ENCODE data around the gene HERC5.

The HERC5 gene

GRCh38 chr4:88489100-88489761 lies 32.3 kb downstream of the HERC5 start:
- no peak overlapping the region for H3K56ac ChIP-seq (ENCODE audit: low read length)
- H3K18ac ChIP-seq (ENCODE audit: low read length): no peak overlapping the region
- H3K23ac ChIP-seq (ENCODE audit: low read length): no peak overlapping the region
- H3K79me2 ChIP-seq (ENCODE audit: control insufficient read depth, insufficient read depth, low read length): no peaks in the 10 kb centered on the region
- H3K4me3 ChIP-seq (ENCODE audit: low read length): no peak overlapping the region
- H3K9ac ChIP-seq (ENCODE audit: low read length): no peak overlapping the region
- H4K5ac ChIP-seq (ENCODE audit: low read length): no peak overlapping the region
- no peak overlapping the region for H2BK15ac ChIP-seq (replicated peaks; ENCODE audit: low read depth)
- H2BK5ac ChIP-seq (ENCODE audit: low read length): no peak overlapping the region
- WGBS (ENCODE audit: extremely low coverage, insufficient coverage, low lambda C conversion rate): no CpG with 5 or more reads among the region's 4 CpGs
- no peak overlapping the region for H3K4ac ChIP-seq (ENCODE audit: low read depth, low read length)
- H3K79me1 ChIP-seq (ENCODE audit: low read length): no peaks in the 10 kb centered on the region
- H2BK120ac ChIP-seq (ENCODE audit: low read depth, low read length): no peak overlapping the region
- H3K4me1 ChIP-seq (ENCODE audit: control insufficient read depth, low read depth, low read length): no peaks in the 10 kb centered on the region
- H3K36me3 ChIP-seq (ENCODE audit: control insufficient read depth, insufficient read depth, low read length): no peaks in the 10 kb centered on the region
- DNase-seq: no peak
- H3K27ac ChIP-seq (ENCODE audit: low read depth, low read length): no peak overlapping the region
- no peaks in the 10 kb centered on the region for H3K27me3 ChIP-seq (ENCODE audit: insufficient read depth, low read length, poor library complexity)
- no peak overlapping the region for H4K8ac ChIP-seq (ENCODE audit: low read depth, low read length)
- H3K4me2 ChIP-seq (ENCODE audit: low read length): no peak overlapping the region
- H2AK5ac ChIP-seq (ENCODE audit: low read length): no peak overlapping the region

GRCh38 chr4:88497859-88498409 lies 41.0 kb downstream of the HERC5 start:
- Histone ChIP-seq H3K4me1 (ENCODE audit: control insufficient read depth, low read depth, low read length) (no peaks in the 10 kb centered on the region), H2BK5ac (ENCODE audit: low read length) (no peak overlapping the region), H2BK120ac (ENCODE audit: low read depth, low read length) (no peak overlapping the region), H3K4ac (ENCODE audit: low read depth, low read length) (no peak overlapping the region), H3K27ac (ENCODE audit: low read depth, low read length) (no peak overlapping the region), H3K4me2 (ENCODE audit: low read length) (no peak overlapping the region), H3K9ac (ENCODE audit: low read length) (no peak overlapping the region), H3K79me2 (ENCODE audit: control insufficient read depth, insufficient read depth, low read length) (no peaks in the 10 kb centered on the region), H2AK5ac (ENCODE audit: low read length) (no peak overlapping the region), H3K23ac (ENCODE audit: low read length) (no peak overlapping the region), H3K27me3 (ENCODE audit: insufficient read depth, low read length, poor library complexity) (no peaks in the 10 kb centered on the region), H3K36me3 (ENCODE audit: control insufficient read depth, insufficient read depth, low read length) (no peaks in the 10 kb centered on the region), H2BK15ac (replicated peaks; ENCODE audit: low read depth) (no peak overlapping the region), H3K18ac (ENCODE audit: low read length) (no peak overlapping the region), H3K4me3 (ENCODE audit: low read length) (no peak overlapping the region), H4K5ac (ENCODE audit: low read length) (no peak overlapping the region), H3K79me1 (ENCODE audit: low read length) (no peaks in the 10 kb centered on the region), H4K8ac (ENCODE audit: low read depth, low read length) (no peak overlapping the region), H3K56ac (ENCODE audit: low read length) (no peak overlapping the region)
- no CpG with 5 or more reads among the region's 2 CpGs for WGBS (ENCODE audit: extremely low coverage, insufficient coverage, low lambda C conversion rate)
- DNase-seq: no peak

- no peak overlapping the region for H3K9ac ChIP-seq (ENCODE audit: low read length)
- H3K36me3 ChIP-seq (ENCODE audit: control insufficient read depth, insufficient read depth, low read length): no peaks in the 10 kb centered on the region
- WGBS (ENCODE audit: extremely low coverage, insufficient coverage, low lambda C conversion rate): no CpG with 5 or more reads among the region's 2 CpGs
- DNase-seq: no peak
- H3K79me1 ChIP-seq (ENCODE audit: low read length): no peaks in the 10 kb centered on the region
- H2BK120ac ChIP-seq (ENCODE audit: low read depth, low read length): no peak overlapping the region
- no peak overlapping the region for H3K23ac ChIP-seq (ENCODE audit: low read length)
- no peaks in the 10 kb centered on the region for H3K79me2 ChIP-seq (ENCODE audit: control insufficient read depth, insufficient read depth, low read length)
- H3K4me1 ChIP-seq (ENCODE audit: control insufficient read depth, low read depth, low read length): no peaks in the 10 kb centered on the region
- H3K4ac ChIP-seq (ENCODE audit: low read depth, low read length): no peak overlapping the region
- H3K27ac ChIP-seq (ENCODE audit: low read depth, low read length): no peak overlapping the region
- H2BK5ac ChIP-seq (ENCODE audit: low read length): no peak overlapping the region
- H3K27me3 ChIP-seq (ENCODE audit: insufficient read depth, low read length, poor library complexity): no peaks in the 10 kb centered on the region
- no peak overlapping the region for H3K4me2 ChIP-seq (ENCODE audit: low read length)
- no peak overlapping the region for H3K18ac ChIP-seq (ENCODE audit: low read length)
- H3K56ac ChIP-seq (ENCODE audit: low read length): no peak overlapping the region
- no peak overlapping the region for H2AK5ac ChIP-seq (ENCODE audit: low read length)
- no peak overlapping the region for H3K4me3 ChIP-seq (ENCODE audit: low read length)
- no peak overlapping the region for H2BK15ac ChIP-seq (replicated peaks; ENCODE audit: low read depth)
- no peak overlapping the region for H4K5ac ChIP-seq (ENCODE audit: low read length)
- H4K8ac ChIP-seq (ENCODE audit: low read depth, low read length): no peak overlapping the region
Measured at GRCh38 chr4:88503344-88503743, 46.4 kb downstream of the HERC5 start.

- H3K56ac ChIP-seq (ENCODE audit: low read length): no peak overlapping the region
- H3K4me1 ChIP-seq (ENCODE audit: control insufficient read depth, low read depth, low read length): no peaks in the 10 kb centered on the region
- no peak overlapping the region for H2BK5ac ChIP-seq (ENCODE audit: low read length)
- no peak overlapping the region for H3K23ac ChIP-seq (ENCODE audit: low read length)
- no peak overlapping the region for H2BK15ac ChIP-seq (replicated peaks; ENCODE audit: low read depth)
- no peak overlapping the region for H4K5ac ChIP-seq (ENCODE audit: low read length)
- no peaks in the 10 kb centered on the region for H3K36me3 ChIP-seq (ENCODE audit: control insufficient read depth, insufficient read depth, low read length)
- no peak overlapping the region for H2BK120ac ChIP-seq (ENCODE audit: low read depth, low read length)
- no peak overlapping the region for H3K27ac ChIP-seq (ENCODE audit: low read depth, low read length)
- H3K27me3 ChIP-seq (ENCODE audit: insufficient read depth, low read length, poor library complexity): no peaks in the 10 kb centered on the region
- no peak for DNase-seq
- WGBS (ENCODE audit: extremely low coverage, insufficient coverage, low lambda C conversion rate): no CpG with 5 or more reads among the region's 3 CpGs
- no peak overlapping the region for H3K4ac ChIP-seq (ENCODE audit: low read depth, low read length)
- H3K79me1 ChIP-seq (ENCODE audit: low read length): no peaks in the 10 kb centered on the region
- no peak overlapping the region for H2AK5ac ChIP-seq (ENCODE audit: low read length)
- no peak overlapping the region for H3K18ac ChIP-seq (ENCODE audit: low read length)
- no peak overlapping the region for H3K4me2 ChIP-seq (ENCODE audit: low read length)
- H3K9ac ChIP-seq (ENCODE audit: low read length): no peak overlapping the region
- H4K8ac ChIP-seq (ENCODE audit: low read depth, low read length): no peak overlapping the region
- no peaks in the 10 kb centered on the region for H3K79me2 ChIP-seq (ENCODE audit: control insufficient read depth, insufficient read depth, low read length)
- no peak overlapping the region for H3K4me3 ChIP-seq (ENCODE audit: low read length)
Measured at GRCh38 chr4:88511236-88511635, 54.3 kb downstream of the HERC5 start.

GRCh38 chr4:88514557-88515511 lies 57.9 kb downstream of the HERC5 start:
- Histone ChIP-seq H3K4ac (ENCODE audit: low read depth, low read length) (no peak overlapping the region), H4K5ac (ENCODE audit: low read length) (no peak overlapping the region), H3K36me3 (ENCODE audit: control insufficient read depth, insufficient read depth, low read length) (no peaks in the 10 kb centered on the region), H4K8ac (ENCODE audit: low read depth, low read length) (no peak overlapping the region), H3K4me1 (ENCODE audit: control insufficient read depth, low read depth, low read length) (no peaks in the 10 kb centered on the region), H2BK5ac (ENCODE audit: low read length) (no peak overlapping the region), H3K56ac (ENCODE audit: low read length) (no peak overlapping the region), H2BK120ac (ENCODE audit: low read depth, low read length) (no peak overlapping the region), H2AK5ac (ENCODE audit: low read length) (no peak overlapping the region), H3K23ac (ENCODE audit: low read length) (no peak overlapping the region), H3K9ac (ENCODE audit: low read length) (no peak overlapping the region), H3K27me3 (ENCODE audit: insufficient read depth, low read length, poor library complexity) (no peaks in the 10 kb centered on the region), H3K4me2 (ENCODE audit: low read length) (no peak overlapping the region), H3K79me1 (ENCODE audit: low read length) (no peaks in the 10 kb centered on the region), H3K27ac (ENCODE audit: low read depth, low read length) (no peak overlapping the region), H2BK15ac (replicated peaks; ENCODE audit: low read depth) (no peak overlapping the region), H3K4me3 (ENCODE audit: low read length) (no peak overlapping the region), H3K18ac (ENCODE audit: low read length) (no peak overlapping the region), H3K79me2 (ENCODE audit: control insufficient read depth, insufficient read depth, low read length) (no peaks in the 10 kb centered on the region)
- WGBS (ENCODE audit: extremely low coverage, insufficient coverage, low lambda C conversion rate): no CpG with 5 or more reads among the region's 8 CpGs
- DNase-seq: no peak

Measured in mesendoderm (in vitro differentiated cells).